Measurements from ENCODE around the gene CDA.
"Not testable (repeated sequence)": the region's sequence is repeated elsewhere in the genome, so short reads cannot be mapped to it uniquely, and the experiment has no call there.

GRCh38 chr1:20606801-20607570, 18.1 kb downstream of the CDA start:
- not testable (repeated sequence) for TF ChIP-seq POLR2A, POLR2AphosphoS5, SPI1, POU2F2, TAF1 (IDR thresholded peaks at IDR 0.05; ENCODE audit: low read depth, low read length)

Data from GM12891 (cell line).